Dendritic cell treated with granulocyte-macrophage colony-stimulating factor and Interleukin-4, amounts not matched to agents 40 ng/mL and 50 ng/mL, for 4 days (primary cell): Measurements from ENCODE around the gene CPN1.
"Not testable (repeated sequence)": the region's sequence is repeated elsewhere in the genome, so short reads cannot be mapped to it uniquely, and the experiment has no call there.

ENCODE experiments used
- H3K27ac Mint-ChIP-seq: one replicate; pipeline ENCODE4 v1.8.0; 2022; ENCODE audit warnings: mild to moderate bottlenecking, mixed read lengths
- H3K27me3 Mint-ChIP-seq: one replicate; pipeline ENCODE4 v1.8.0; 2022; ENCODE audit warnings: mild to moderate bottlenecking, mixed read lengths
- H3K36me3 Mint-ChIP-seq: one replicate; pipeline ENCODE4 v1.8.0; 2022; ENCODE audit warnings: low read depth, mixed read lengths
- H3K4me1 Mint-ChIP-seq: one replicate; pipeline ENCODE4 v1.8.0; 2022; ENCODE audit warnings: low read depth, mixed read lengths
- H3K4me3 Mint-ChIP-seq: one replicate; pipeline ENCODE4 v1.8.0; 2022; ENCODE audit warnings: mild to moderate bottlenecking, moderate library complexity, mixed read lengths
- H3K9me3 Mint-ChIP-seq: one replicate; pipeline ENCODE4 v1.8.0; 2022; ENCODE audit warnings: mixed read lengths
- intact Hi-C: fragments of 100-400 bp; cut with micrococcal nuclease; formaldehyde crosslinking; loops from one replicate; pipeline ENCODE4 v1.15.0; 2022

The CPN1 gene

DNA sequence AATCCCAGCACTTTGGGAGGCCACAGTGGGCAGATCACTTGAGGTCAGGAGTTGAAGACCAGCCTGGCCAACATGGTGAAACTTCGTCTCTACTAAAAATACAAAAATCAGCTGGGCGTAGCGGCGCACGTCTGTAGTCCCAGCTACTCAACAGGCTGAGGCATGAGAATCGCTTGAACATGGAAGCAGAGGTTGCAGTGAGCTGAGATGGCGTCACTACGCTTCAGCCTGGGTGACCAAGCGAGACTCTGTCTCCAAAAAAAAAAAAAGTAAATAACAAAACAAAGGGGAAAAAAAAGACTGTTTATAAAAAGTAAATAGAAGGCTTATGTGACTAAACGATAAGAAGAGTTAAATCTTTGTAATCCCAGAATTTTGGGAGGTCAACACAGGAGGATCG lies 56.9 kb downstream of the CPN1 start:
- Mint-ChIP-seq H3K36me3 (no peaks in the 10 kb centered on the region), H3K4me1 (no peaks in the 10 kb centered on the region), H3K9me3 (peaks cover 10% of the 10 kb centered on the region), H3K27ac (no peak overlapping the region), H3K27me3 (peaks cover 16% of the 10 kb centered on the region), H3K4me3 (no peak overlapping the region)
- intact Hi-C loops: no loop called here

- intact Hi-C loops: no loop called here
- H3K4me3 Mint-ChIP-seq: no peak overlapping the region
- H3K4me1 Mint-ChIP-seq: no peaks in the 10 kb centered on the region
- no peaks in the 10 kb centered on the region for H3K9me3 Mint-ChIP-seq
- peaks cover 16% of the 10 kb centered on the region for H3K27me3 Mint-ChIP-seq
- no peak overlapping the region for H3K27ac Mint-ChIP-seq
- no peaks in the 10 kb centered on the region for H3K36me3 Mint-ChIP-seq
These were observed 59.3 kb downstream of the CPN1 start for GRCh38 chr10:100022403-100022802.

- no peak overlapping the region for H3K4me3 Mint-ChIP-seq
- H3K27me3 Mint-ChIP-seq: peaks cover 16% of the 10 kb centered on the region
- no peak overlapping the region for H3K27ac Mint-ChIP-seq
- intact Hi-C loops: no loop called here
- no peaks in the 10 kb centered on the region for H3K4me1 Mint-ChIP-seq
- no peaks in the 10 kb centered on the region for H3K9me3 Mint-ChIP-seq
- H3K36me3 Mint-ChIP-seq: no peaks in the 10 kb centered on the region
These were observed 60.3 kb downstream of the CPN1 start for GRCh38 chr10:100021322-100021721.

DNA sequence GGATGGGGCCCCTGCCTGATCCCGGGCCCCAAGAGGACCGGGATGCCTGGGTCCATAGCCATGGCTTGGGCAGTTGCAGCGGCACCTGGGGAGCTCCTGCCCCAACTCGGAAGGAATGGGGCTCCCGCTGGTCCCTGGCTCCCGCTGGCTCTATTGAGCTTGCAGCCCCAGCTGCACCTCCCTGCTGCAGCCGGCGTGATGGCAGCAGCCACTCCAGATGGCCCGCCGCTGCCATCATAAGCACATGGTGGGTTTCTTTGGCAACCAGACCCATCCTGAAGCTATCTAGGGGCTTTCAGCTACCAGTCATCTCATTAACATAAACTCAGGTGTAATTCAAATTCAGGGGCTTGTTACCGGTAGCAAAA lies 60.8 kb downstream of the CPN1 start:
- Mint-ChIP-seq H3K4me3 (no peak overlapping the region), H3K27ac (no peak overlapping the region), H3K27me3 (peaks cover 16% of the 10 kb centered on the region), H3K36me3 (no peaks in the 10 kb centered on the region), H3K9me3 (no peaks in the 10 kb centered on the region), H3K4me1 (no peaks in the 10 kb centered on the region)
- intact Hi-C loops: no loop called here

DNA sequence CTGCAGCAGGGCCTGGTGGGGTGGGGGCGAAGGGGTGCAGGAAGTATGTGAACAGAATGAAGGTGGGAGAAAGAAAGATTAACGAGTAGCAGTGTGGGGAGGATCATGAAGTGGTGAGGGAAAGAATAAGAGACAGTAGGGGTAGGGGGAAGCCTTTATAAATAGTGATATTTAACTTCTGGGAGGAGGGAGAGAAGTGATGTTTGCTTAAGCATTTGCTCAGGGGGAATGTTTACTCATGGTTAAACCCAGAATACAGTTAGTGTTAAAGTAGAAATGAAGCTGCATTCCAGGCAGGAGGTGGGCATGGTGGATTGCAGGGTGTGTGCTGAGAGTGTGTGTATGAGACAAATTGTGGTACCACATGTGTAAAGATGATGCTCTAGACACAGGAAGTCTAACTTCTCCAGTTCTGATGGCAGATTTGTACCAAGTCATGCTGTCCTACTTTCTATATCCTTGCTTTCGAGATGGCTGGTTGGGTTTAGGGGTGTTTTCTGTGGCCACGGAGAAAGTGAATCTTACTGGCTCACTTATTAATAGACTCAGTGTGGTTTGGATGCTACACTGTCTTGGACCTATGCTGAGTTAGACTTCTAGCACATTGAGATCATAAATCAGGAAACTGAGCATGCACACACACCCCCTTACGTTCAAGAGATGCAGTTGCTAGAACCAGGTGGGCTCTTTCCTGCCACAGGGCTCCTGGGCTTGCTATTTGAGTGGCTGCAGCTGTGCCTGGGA lies 61.4 kb downstream of the CPN1 start:
- no peaks in the 10 kb centered on the region for H3K4me1 Mint-ChIP-seq
- H3K4me3 Mint-ChIP-seq: no peak overlapping the region
- no peaks in the 10 kb centered on the region for H3K9me3 Mint-ChIP-seq
- H3K27me3 Mint-ChIP-seq: peaks cover 13% of the 10 kb centered on the region
- intact Hi-C loops: no loop called here
- H3K36me3 Mint-ChIP-seq: no peaks in the 10 kb centered on the region
- no peak overlapping the region for H3K27ac Mint-ChIP-seq

DNA sequence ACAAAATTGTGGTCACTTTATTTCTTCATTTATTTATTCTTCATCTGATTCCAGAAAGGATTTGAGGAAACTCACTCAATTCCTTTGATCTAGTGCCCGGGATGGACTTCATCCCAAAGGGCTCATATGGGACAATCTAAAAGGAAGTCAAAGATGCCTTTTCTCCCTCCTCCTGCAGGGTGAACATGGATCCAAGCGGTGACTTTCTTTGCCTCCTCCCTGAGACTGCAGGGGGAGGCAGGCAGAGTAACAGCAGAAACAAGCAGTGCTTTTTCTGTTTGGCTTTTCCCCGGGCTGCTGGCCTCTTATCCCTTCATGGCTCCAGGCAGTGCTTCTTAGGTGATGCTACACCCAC lies 61.9 kb downstream of the CPN1 start:
- no peaks in the 10 kb centered on the region for H3K9me3 Mint-ChIP-seq
- no peak overlapping the region for H3K27ac Mint-ChIP-seq
- peaks cover 12% of the 10 kb centered on the region for H3K27me3 Mint-ChIP-seq
- H3K4me1 Mint-ChIP-seq: no peaks in the 10 kb centered on the region
- intact Hi-C loops: no loop called here
- H3K36me3 Mint-ChIP-seq: no peaks in the 10 kb centered on the region
- H3K4me3 Mint-ChIP-seq: no peak overlapping the region

DNA sequence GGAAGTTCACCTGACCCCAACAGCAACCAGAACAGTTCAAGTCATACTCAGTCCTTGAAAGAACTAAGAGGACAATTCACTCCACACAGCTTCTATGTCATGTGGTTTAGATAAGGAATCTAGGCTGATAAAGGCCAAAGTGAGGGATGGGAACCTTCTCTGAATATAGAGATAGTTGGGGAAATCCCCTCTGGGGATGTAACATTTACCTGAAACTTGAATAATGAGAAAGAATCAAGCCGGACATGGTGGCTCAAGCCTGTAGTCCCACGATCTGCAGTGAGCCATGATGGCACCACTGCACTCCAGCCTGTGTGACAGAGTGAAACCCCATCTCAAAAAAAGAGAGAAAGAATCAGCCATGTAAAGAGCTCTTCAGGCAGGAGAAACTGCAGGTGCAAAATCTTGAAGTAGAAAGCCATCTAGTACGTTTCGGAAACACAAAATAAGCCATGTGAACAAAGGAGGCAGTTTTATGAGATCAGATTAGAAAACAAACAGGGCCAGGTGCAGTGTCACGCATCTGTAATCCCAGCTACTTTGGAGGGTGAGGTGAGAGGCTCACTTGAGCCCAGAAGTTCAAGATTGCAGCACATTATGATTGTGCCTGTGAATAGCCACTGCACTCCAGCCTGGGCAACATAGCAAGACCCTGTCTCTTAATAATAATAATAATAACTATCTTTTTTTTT lies 67.5 kb downstream of the CPN1 start:
- no peaks in the 10 kb centered on the region for H3K9me3 Mint-ChIP-seq
- no peak overlapping the region for H3K4me3 Mint-ChIP-seq
- H3K36me3 Mint-ChIP-seq: no peaks in the 10 kb centered on the region
- intact Hi-C loops: no loop called here
- peaks cover 13% of the 10 kb centered on the region for H3K4me1 Mint-ChIP-seq
- peaks cover 15% of the 10 kb centered on the region for H3K27me3 Mint-ChIP-seq
- no peak overlapping the region for H3K27ac Mint-ChIP-seq

GRCh38 chr10:100013621-100014020 lies 68.0 kb downstream of the CPN1 start:
- H3K27me3 Mint-ChIP-seq: peaks cover 15% of the 10 kb centered on the region
- peaks cover 18% of the 10 kb centered on the region for H3K4me1 Mint-ChIP-seq
- H3K9me3 Mint-ChIP-seq: no peaks in the 10 kb centered on the region
- intact Hi-C loops: no loop called here
- H3K36me3 Mint-ChIP-seq: no peaks in the 10 kb centered on the region
- H3K4me3 Mint-ChIP-seq: no peak overlapping the region
- H3K27ac Mint-ChIP-seq: no peak overlapping the region

- not testable (repeated sequence) for H3K4me3 Mint-ChIP-seq, H3K9me3 Mint-ChIP-seq, H3K27ac Mint-ChIP-seq, H3K36me3 Mint-ChIP-seq
- Mint-ChIP-seq H3K4me1 (peaks cover 33% of the 10 kb centered on the region), H3K27me3 (peaks cover 15% of the 10 kb centered on the region)
- intact Hi-C loops: loop anchor here (2.0 kb wide), 1 partner anchor 39 kb away; no protein-coding TSS in a partner anchor
These were observed 69.8 kb downstream of the CPN1 start for GRCh38 chr10:100011906-100012305.

- peaks cover 15% of the 10 kb centered on the region for H3K27me3 Mint-ChIP-seq
- H3K4me1 Mint-ChIP-seq: peaks cover 48% of the 10 kb centered on the region
- no peaks in the 10 kb centered on the region for H3K36me3 Mint-ChIP-seq
- peak within 1 kb of the TSS; percentile 87 for H3K27ac Mint-ChIP-seq
- intact Hi-C loops: loop anchor here (2.0 kb wide), 1 partner anchor 37 kb away; no protein-coding TSS in a partner anchor
- no peaks in the 10 kb centered on the region for H3K9me3 Mint-ChIP-seq
- H3K4me3 Mint-ChIP-seq: peak within 1 kb of the TSS; percentile 88
These were observed 71.6 kb downstream of the CPN1 start, which contains the start of gene DNMBP for GRCh38 chr10:100009793-100010676. Gene DNMBP, minus strand, starts transcription at chr10:100009947. Its CDS starts 37,823 bp downstream, at chr10:99972124.

DNA sequence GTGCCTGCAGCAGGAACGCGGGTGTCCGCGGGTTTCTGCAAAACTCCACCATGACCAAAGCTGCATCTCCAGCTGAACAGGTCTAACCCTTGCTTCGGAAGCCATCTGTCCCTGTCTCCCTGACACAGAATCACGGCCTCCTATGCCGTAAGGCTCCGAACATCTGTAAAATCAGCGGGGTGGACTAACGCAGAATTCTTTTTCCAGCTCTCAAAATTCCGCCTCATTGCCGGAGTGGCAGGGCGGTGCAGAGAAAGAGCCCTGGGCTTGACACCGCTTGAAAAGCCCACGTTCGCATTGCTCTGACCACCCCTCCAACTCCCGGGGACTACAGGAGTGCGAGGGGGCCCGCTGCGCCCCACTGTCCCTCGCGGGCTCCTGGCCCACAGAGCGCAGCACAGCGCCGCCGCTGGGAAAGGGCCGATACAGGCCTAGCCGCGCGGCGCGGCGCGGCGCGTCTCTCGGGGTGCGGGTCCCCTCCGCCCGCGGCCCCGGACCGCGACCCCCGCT lies 72.3 kb downstream of the CPN1 start:
- H3K27ac Mint-ChIP-seq: peak overlapping the region; percentile 87
- peaks cover 53% of the 10 kb centered on the region for H3K4me1 Mint-ChIP-seq
- intact Hi-C loops: no loop called here

DNA sequence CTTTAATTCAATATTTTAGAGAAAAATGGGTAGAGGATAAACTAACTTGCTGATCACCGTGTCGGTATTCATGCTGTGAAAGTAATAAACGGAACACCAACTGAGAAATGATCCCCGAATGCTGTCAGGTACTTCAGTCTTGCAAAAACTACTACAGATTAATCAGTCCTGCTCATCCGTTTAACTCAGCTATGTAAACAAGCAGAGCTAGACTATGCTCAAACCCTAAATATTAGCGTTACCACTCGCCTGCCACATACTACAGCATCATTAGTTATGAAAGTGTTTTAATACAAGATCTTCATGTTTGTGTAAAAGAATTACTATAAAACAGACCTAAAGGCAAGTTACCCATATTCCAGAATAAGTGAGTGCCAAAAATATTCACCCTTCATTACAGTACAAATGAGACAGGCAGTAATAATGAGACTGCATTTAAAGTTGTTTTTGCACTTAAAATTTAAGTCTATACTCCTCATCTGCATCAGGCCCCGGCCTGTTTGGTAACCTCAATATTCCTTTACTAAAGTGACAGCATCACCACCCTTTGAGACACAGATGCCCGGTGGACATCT lies 72.9 kb downstream of the CPN1 start:
- H3K27ac Mint-ChIP-seq: peak overlapping the region; percentile 87
- H3K36me3 Mint-ChIP-seq: no peaks in the 10 kb centered on the region
- H3K9me3 Mint-ChIP-seq: no peaks in the 10 kb centered on the region
- H3K27me3 Mint-ChIP-seq: peaks cover 15% of the 10 kb centered on the region
- peak overlapping the region; percentile 87 for H3K4me3 Mint-ChIP-seq
- intact Hi-C loops: no loop called here
- peaks cover 55% of the 10 kb centered on the region for H3K4me1 Mint-ChIP-seq

More for the DNA sequence above, 72.3 kb downstream of the CPN1 start:
- no peaks in the 10 kb centered on the region for H3K36me3 Mint-ChIP-seq
- peaks cover 15% of the 10 kb centered on the region for H3K27me3 Mint-ChIP-seq
- no peaks in the 10 kb centered on the region for H3K9me3 Mint-ChIP-seq
- peak overlapping the region; percentile 87 for H3K4me3 Mint-ChIP-seq

DNA sequence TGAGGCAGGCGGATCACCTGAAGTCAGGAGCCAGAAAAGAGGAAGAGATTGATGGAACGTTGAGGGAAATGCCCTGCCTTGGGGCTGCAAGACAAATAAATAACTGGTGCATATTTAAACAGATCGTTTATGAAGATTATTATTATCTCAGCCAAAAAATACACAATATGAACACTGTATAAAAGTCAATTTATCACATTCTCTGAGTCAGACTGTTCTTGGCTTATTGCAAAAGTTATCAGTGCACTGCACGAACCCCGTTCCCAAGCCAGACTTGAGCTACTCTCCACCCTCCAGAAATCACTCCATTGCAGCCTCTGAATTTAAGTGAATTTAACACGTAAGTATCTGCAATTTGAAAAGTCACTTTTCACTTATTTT lies 73.5 kb downstream of the CPN1 start:
- Mint-ChIP-seq H3K9me3 (no peaks in the 10 kb centered on the region), H3K4me1 (peaks cover 55% of the 10 kb centered on the region), H3K36me3 (no peaks in the 10 kb centered on the region), H3K27ac (no peak overlapping the region), H3K4me3 (no peak overlapping the region), H3K27me3 (peaks cover 15% of the 10 kb centered on the region)
- intact Hi-C loops: no loop called here
